ENCODE data around the gene MCTP1. TPM values are rescaled to one million over a fixed set of nuclear protein-coding genes. Genes with fewer than 3 reads are reported as not detected.
"Not testable (repeated sequence)": the region's sequence is repeated elsewhere in the genome, so short reads cannot be mapped to it uniquely, and the experiment has no call there.

MCTP1 gene
- total RNA-seq, 1 donor from 2014 or later = 1.9 TPM

- ChIA-PET POLR2A (no interaction called here), CTCF (interaction anchor here (0.9 kb wide), 1 partner anchor 9 kb away, joined by 3 read pairs; no protein-coding TSS in a partner anchor)
- H3K4me1 Mint-ChIP-seq = no peaks in the 10 kb centered on the region
- DNase-seq = no peak
- no peak for TF ChIP-seq CTCF (IDR thresholded peaks at IDR 0.05)
- H3K27me3 Mint-ChIP-seq = no peaks in the 10 kb centered on the region
- no peak for ATAC-seq (ENCODE audit: low read depth)
- H3K27ac Mint-ChIP-seq = no peak overlapping the region
- intact Hi-C loops (cut with micrococcal nuclease) = no loop called here
- H3K4me3 Mint-ChIP-seq = no peak overlapping the region
- peaks cover 15% of the 10 kb centered on the region for H3K9me3 Mint-ChIP-seq
- H3K36me3 Mint-ChIP-seq (ENCODE audit: low read depth) = no peaks in the 10 kb centered on the region
Measured at GRCh38 chr5:94976853-94977252, 308.0 kb downstream of the MCTP1 start.

GRCh38 chr5:94972268-94972667 lies 312.6 kb downstream of the MCTP1 start:
- H3K9me3 Mint-ChIP-seq = peaks cover 7% of the 10 kb centered on the region

GRCh38 chr5:94969174-94969573 lies 315.7 kb downstream of the MCTP1 start:
- intact Hi-C loops (cut with micrococcal nuclease) = no loop called here
- no peak for TF ChIP-seq CTCF (IDR thresholded peaks at IDR 0.05)
- H3K4me3 Mint-ChIP-seq = no peak overlapping the region
- CTCF ChIA-PET = interaction anchor here (0.7 to 1.4 kb wide), 3 partner anchors 8 to 294 kb away, joined by 3 to 4 read pairs (median 3); no protein-coding TSS in a partner anchor
- H3K9me3 Mint-ChIP-seq = no peaks in the 10 kb centered on the region
- POLR2A ChIA-PET = no interaction called here
- no peak for ATAC-seq (ENCODE audit: low read depth)
- no peak overlapping the region for H3K27ac Mint-ChIP-seq
- no peaks in the 10 kb centered on the region for H3K27me3 Mint-ChIP-seq
- H3K36me3 Mint-ChIP-seq (ENCODE audit: low read depth) = no peaks in the 10 kb centered on the region
- H3K4me1 Mint-ChIP-seq = no peaks in the 10 kb centered on the region
- no peak for DNase-seq

More at GRCh38 chr5:94972268-94972667, 312.6 kb downstream of the MCTP1 start:
- H3K27me3 Mint-ChIP-seq = no peaks in the 10 kb centered on the region
- ATAC-seq (ENCODE audit: low read depth) (no peak), DNase-seq (no peak)
- H3K36me3 Mint-ChIP-seq (ENCODE audit: low read depth) = no peaks in the 10 kb centered on the region
- H3K4me3 Mint-ChIP-seq = no peak overlapping the region
- ChIA-PET POLR2A (no interaction called here), CTCF (no interaction called here)
- intact Hi-C loops (cut with micrococcal nuclease) = no loop called here
- H3K4me1 Mint-ChIP-seq = no peaks in the 10 kb centered on the region
- no peak overlapping the region for H3K27ac Mint-ChIP-seq
- no peak for TF ChIP-seq CTCF (IDR thresholded peaks at IDR 0.05)

- H3K27ac Mint-ChIP-seq = no peak overlapping the region
- no peaks in the 10 kb centered on the region for H3K4me1 Mint-ChIP-seq
- TF ChIP-seq CTCF (IDR thresholded peaks at IDR 0.05) = no peak
- DNase-seq (no peak), ATAC-seq (ENCODE audit: low read depth) (peak; percentile 49)
- no peaks in the 10 kb centered on the region for H3K27me3 Mint-ChIP-seq
- H3K4me3 Mint-ChIP-seq = no peak overlapping the region
- ChIA-PET POLR2A (no interaction called here), CTCF (interaction anchor here (0.6 to 1.4 kb wide), 8 partner anchors 8 to 295 kb away, joined by 3 to 5 read pairs (median 3); no protein-coding TSS in a partner anchor)
- no peaks in the 10 kb centered on the region for H3K9me3 Mint-ChIP-seq
- intact Hi-C loops (cut with micrococcal nuclease) = no loop called here
- H3K36me3 Mint-ChIP-seq (ENCODE audit: low read depth) = no peaks in the 10 kb centered on the region
Measured at GRCh38 chr5:94968507-94969095, 316.3 kb downstream of the MCTP1 start.

GRCh38 chr5:94967525-94967924 lies 317.4 kb downstream of the MCTP1 start:
- H3K27me3 Mint-ChIP-seq = no peaks in the 10 kb centered on the region
- no peaks in the 10 kb centered on the region for H3K4me1 Mint-ChIP-seq
- intact Hi-C loops (cut with micrococcal nuclease) = no loop called here
- DNase-seq (no peak), ATAC-seq (ENCODE audit: low read depth) (no peak)
- no peak overlapping the region for H3K27ac Mint-ChIP-seq
- no peaks in the 10 kb centered on the region for H3K36me3 Mint-ChIP-seq (ENCODE audit: low read depth)
- H3K4me3 Mint-ChIP-seq = no peak overlapping the region
- TF ChIP-seq CTCF (IDR thresholded peaks at IDR 0.05) = no peak
- no peaks in the 10 kb centered on the region for H3K9me3 Mint-ChIP-seq
- POLR2A ChIA-PET = no interaction called here
- CTCF ChIA-PET = interaction anchor here (1.0 to 1.3 kb wide), 4 partner anchors 10 to 296 kb away, joined by 3 to 5 read pairs (median 3); no protein-coding TSS in a partner anchor

- H3K4me3 Mint-ChIP-seq; CTCF ChIA-PET; intact Hi-C loops (cut with micrococcal nuclease); POLR2A ChIA-PET; H3K36me3 Mint-ChIP-seq (ENCODE audit: low read depth); DNase-seq; H3K27me3 Mint-ChIP-seq; ATAC-seq (ENCODE audit: low read depth); H3K27ac Mint-ChIP-seq; H3K9me3 Mint-ChIP-seq; H3K4me1 Mint-ChIP-seq: not testable (repeated sequence)
Measured at GRCh38 chr5:94959279-94959678, 325.6 kb downstream of the MCTP1 start.

All from activated B cell treated with CpG ODN at 0.5 μM for 24 hours (primary cell).